SK-N-SH (cell line): ENCODE data around the gene RNF11. TPM values are rescaled to one million over a fixed set of nuclear protein-coding genes. Genes with fewer than 3 reads are reported as not detected.

Experiments
- CTCF ChIA-PET: fragments of 300-600, 350-600 bp; formaldehyde crosslinking; extraction: SDS; loops from one replicate; lab custom pipeline; 2021; lab: Yijun Ruan, JAX
- POLR2A ChIA-PET: fragments of 350-600 bp; sonication (Branson Sonifier 250); formaldehyde crosslinking; extraction: SDS; loops from one replicate; lab custom pipeline; 2020; ENCODE audit warnings: antibody characterized with exemption, inconsistent platforms; lab: Yijun Ruan, JAX
- DNase-seq: peaks from one replicate; pipeline ENCODE4 v3.0.0; 2012
- H2AFZ ChIP-seq: fragments of 200-600 bp; sonication (generic); 2 replicates; pipeline ENCODE4 v1.8.1; 2016; ENCODE audit warnings: antibody characterized with exemption, mild to moderate bottlenecking, low read depth
- H3F3A ChIP-seq: fragments of 200-600 bp; sonication (generic); replicated peaks from 2 replicates; pipeline ENCODE3; 2016; ENCODE audit warnings: antibody characterized with exemption, mild to moderate bottlenecking; ENCODE audit not compliant: insufficient read depth
- H3K27ac ChIP-seq, 2 experiments: fragments of 200-500 bp in 1 of 2; fragments of 200-600 bp in 1 of 2; sonication (Bioruptor generic) in 1 of 2; sonication (generic), shearing (Covaris generic) in 1 of 2; 2 replicates each; pipeline versions ENCODE4 v1.5.1 to v1.6.1; 2014 to 2016; ENCODE audit warnings: low read depth in 2 of 2, inconsistent platforms in 1 of 2, low read length in 1 of 2, mild to moderate bottlenecking in 1 of 2, mixed read lengths in 1 of 2
- H3K27me3 ChIP-seq: fragments of 200-600 bp; sonication (generic), shearing (Covaris generic); 2 replicates; pipeline ENCODE4 v1.6.1; 2016; ENCODE audit warnings: mixed run types; ENCODE audit not compliant: insufficient read depth
- H3K36me3 ChIP-seq, 2 experiments: fragments of 200-500 bp in 1 of 2; fragments of 200-600 bp in 1 of 2; sonication (Bioruptor generic) in 1 of 2; sonication (generic) in 1 of 2; replicated peaks in 1 of 2; 2 replicates each; pipeline versions ENCODE3 to v1.5.1; 2014 to 2016; ENCODE audit warnings: low read length in 1 of 2, mild to moderate bottlenecking in 1 of 2; ENCODE audit not compliant: insufficient read depth in 2 of 2, control insufficient read depth in 1 of 2
- H3K4me1 ChIP-seq, 2 experiments: fragments of 200-500 bp in 1 of 2; fragments of 200-600 bp in 1 of 2; sonication (Bioruptor generic) in 1 of 2; sonication (generic), shearing (Covaris generic) in 1 of 2; 2 replicates each; pipeline versions ENCODE4 v1.5.1 to v1.6.1; 2014 to 2016; ENCODE audit warnings: low read depth in 1 of 2, low read length in 1 of 2, mixed run types in 1 of 2; ENCODE audit not compliant: insufficient read depth in 2 of 2, control insufficient read depth in 1 of 2
- H3K4me2 ChIP-seq: fragments of 200-600 bp; sonication (generic), shearing (Covaris generic); 2 replicates; pipeline ENCODE4 v1.6.1; 2017; ENCODE audit warnings: mixed run types
- H3K4me3 ChIP-seq, 2 experiments: fragments of 200-500 bp in 1 of 2; fragments of 200-600 bp in 1 of 2; sonication (Bioruptor generic) in 1 of 2; sonication (generic), shearing (Covaris generic) in 1 of 2; 2 replicates each; pipeline versions ENCODE4 v1.5.1 to v1.8.1; 2014 to 2016; ENCODE audit warnings: low read depth in 2 of 2, inconsistent platforms in 1 of 2, low read length in 1 of 2, mild to moderate bottlenecking in 1 of 2, mixed read lengths in 1 of 2, moderate library complexity in 1 of 2
- H3K79me2 ChIP-seq: fragments of 200-600 bp; sonication (generic); 2 replicates; pipeline ENCODE4 v1.8.1; 2017; ENCODE audit warnings: mild to moderate bottlenecking; ENCODE audit not compliant: insufficient read depth
- H3K9ac ChIP-seq: fragments of 200-600 bp; sonication (generic); 2 replicates; pipeline ENCODE4 v1.6.1; 2017; ENCODE audit warnings: mixed run types
- H3K9me2 ChIP-seq: fragments of 200-600 bp; sonication (generic); 2 replicates; pipeline ENCODE4 v1.6.1; 2017; ENCODE audit warnings: mixed run types
- H3K9me3 ChIP-seq: fragments of 200-600 bp; sonication (generic); 2 replicates; pipeline ENCODE4 v1.6.1; 2017; ENCODE audit warnings: mixed run types, mild to moderate bottlenecking, moderate library complexity
- H4K20me1 ChIP-seq: fragments of 200-600 bp; sonication (generic); 2 replicates; pipeline ENCODE4 v1.6.1; 2017; ENCODE audit warnings: mild to moderate bottlenecking, mixed run types; ENCODE audit not compliant: insufficient read depth
- CHD2 ChIP-seq: fragments of 150-350 bp; IDR thresholded peaks from 2 replicates; pipeline ENCODE4 v1.6.1; 2018; ENCODE audit warnings: low read length; ENCODE audit not compliant: partially characterized antibody
- EP300 ChIP-seq, 2 experiments: IDR thresholded peaks; 2 replicates each; pipeline versions ENCODE4 v1.4.0 to v1.6.1; 2012; ENCODE audit warnings: borderline replicate concordance in 1 of 2, low read depth in 1 of 2, low read length in 1 of 2
- EZH2phosphoT487 ChIP-seq: fragments of 200-600 bp; sonication (generic); IDR thresholded peaks from 2 replicates; pipeline ENCODE4 v1.6.1; 2017; ENCODE audit warnings: low read depth, mixed run types, mild to moderate bottlenecking, antibody characterized with exemption, moderate library complexity, borderline replicate concordance
- FOSL2 ChIP-seq: IDR thresholded peaks from 2 replicates; pipeline ENCODE4 v1.4.0; 2012; ENCODE audit warnings: low read depth, mild to moderate bottlenecking, moderate library complexity, borderline replicate concordance
- FOXM1 ChIP-seq: IDR thresholded peaks from 2 replicates; pipeline ENCODE4 v1.4.0; 2012; ENCODE audit warnings: low read depth, mild to moderate bottlenecking
- GATA2 ChIP-seq: sonication (generic); formaldehyde crosslinking; IDR thresholded peaks from 2 replicates; pipeline ENCODE4 v1.5.0; 2020; ENCODE audit warnings: mild to moderate bottlenecking, missing genetic modification reagents
- JUND ChIP-seq: IDR thresholded peaks from 2 replicates; pipeline ENCODE4 v1.4.0; 2012
- MEF2A ChIP-seq: IDR thresholded peaks from 2 replicates; pipeline ENCODE4 v1.4.0; 2012; ENCODE audit warnings: low read depth, borderline replicate concordance
- MXI1 ChIP-seq: IDR thresholded peaks from 2 replicates; pipeline ENCODE4 v1.6.1; 2012; ENCODE audit warnings: mild to moderate bottlenecking, low read depth, low read length, improper control_type of control experiment
- REST ChIP-seq: IDR thresholded peaks from 2 replicates; pipeline ENCODE4 v1.6.1; 2012; ENCODE audit warnings: mild to moderate bottlenecking, low read depth, low read length, moderate library complexity
- RXRA ChIP-seq: IDR thresholded peaks from 2 replicates; pipeline ENCODE4 v1.4.0; 2012; ENCODE audit warnings: low read depth, mild to moderate bottlenecking, borderline replicate concordance
- SIN3A ChIP-seq: IDR thresholded peaks from 2 replicates; pipeline ENCODE4 v1.6.1; 2012; ENCODE audit warnings: low read depth, mild to moderate bottlenecking, low read length, moderate library complexity, borderline replicate concordance
- SMC3 ChIP-seq: IDR thresholded peaks from 2 replicates; pipeline ENCODE4 v1.6.1; 2012; ENCODE audit warnings: low read depth, low read length, improper control_type of control experiment
- TAF1 ChIP-seq: IDR thresholded peaks from 2 replicates; pipeline ENCODE4 v1.6.1; 2012; ENCODE audit warnings: low read depth, mild to moderate bottlenecking, low read length, moderate library complexity, borderline replicate concordance
- YY1 ChIP-seq: IDR thresholded peaks from 2 replicates; pipeline ENCODE4 v1.4.0; 2012; ENCODE audit warnings: low read depth, mild to moderate bottlenecking
- WGBS: methylation state at CpG from one replicate; pipeline ENCODE4 v1.1.6; 2017; ENCODE audit warnings: low lambda C conversion rate; 5-methylcytosine and 5-hydroxymethylcytosine counted together
- polyA plus RNA-seq, 3 experiments: library from polyadenylated mRNA; depleted of rRNA; stranded (reverse); fragments of >200 nt; gene quantifications; 2 replicates each; pipeline ENCODE4 v1.2.3, GENCODE V29; 2012
- TF ChIP-seq, protein P1 (sequence below): fragments of 200-600 bp; sonication (generic); IDR thresholded peaks from 2 replicates; pipeline ENCODE4 v1.6.1; 2017; ENCODE audit warnings: antibody characterized with exemption, mild to moderate bottlenecking, moderate library complexity
- TF ChIP-seq, protein P2 (sequence below): fragments of 150-350 bp; IDR thresholded peaks from 2 replicates; pipeline ENCODE4 v1.6.1; 2016; ENCODE audit warnings: mild to moderate bottlenecking, low read depth, low read length
- TF ChIP-seq, protein P3 (sequence below): fragments of 150-350 bp; IDR thresholded peaks from 2 replicates; pipeline ENCODE4 v1.6.1; 2017; ENCODE audit warnings: antibody characterized with exemption, low read length, low read depth, borderline replicate concordance
- TF ChIP-seq, protein P4 (sequence below): IDR thresholded peaks from 2 replicates; pipeline ENCODE4; 2012
- TF ChIP-seq, protein P5 (sequence below): IDR thresholded peaks from 2 replicates; pipeline ENCODE4 v1.4.0; 2012; ENCODE audit warnings: low read depth, borderline replicate concordance

Gene RNF11
- polyA plus RNA-seq, 1 of the 3 experiments (the other 2 are of a cell fraction), result 62.5 TPM

DNA sequence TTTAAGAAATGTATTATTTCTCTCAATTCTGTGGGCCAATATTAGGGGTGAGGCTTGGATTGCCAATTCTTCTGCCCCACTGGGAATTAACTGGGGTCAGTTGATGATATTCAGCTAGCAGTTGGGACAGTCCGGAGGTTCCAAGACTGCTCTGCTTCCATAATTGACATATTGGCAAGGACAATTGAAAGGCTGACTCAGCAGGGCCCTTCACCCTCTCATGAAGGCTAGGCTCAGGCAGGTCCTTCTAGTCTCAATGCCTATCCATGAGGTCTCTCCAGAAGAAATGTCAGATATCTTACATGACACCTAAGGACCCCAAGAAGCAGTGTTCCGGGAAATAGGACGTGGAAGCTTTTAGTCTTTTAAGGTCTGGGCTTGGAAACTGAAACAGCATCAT, 13.3 kb upstream of the RNF11 start:
- Histone ChIP-seq H3K27ac (no peak overlapping the region), H3K4me2 (no peak overlapping the region), H3K27me3 (no peaks in the 10 kb centered on the region), H3K9me2 (no peaks in the 10 kb centered on the region), H3K9me3 (no peaks in the 10 kb centered on the region), H2AFZ (no peak overlapping the region), H3K36me3 (no peaks in the 10 kb centered on the region), H3K4me1 (no peaks in the 10 kb centered on the region), H3F3A (peaks cover 3% of the 10 kb centered on the region), H3K9ac (no peak overlapping the region), H3K79me2 (no peaks in the 10 kb centered on the region), H3K4me3 (no peak overlapping the region), H4K20me1 (no peaks in the 10 kb centered on the region)
- 90% methylated on average over 3 of the region's 3 CpGs for WGBS
- ChIA-PET POLR2A (no interaction called here), CTCF (interaction anchor here (1.6 to 1.7 kb wide), 2 partner anchors 13 to 34 kb away, joined by 3 to 4 read pairs; partner anchors contain the start of gene RNF11)
- TF ChIP-seq EP300 (IDR thresholded peaks at IDR 0.05; ENCODE audit: borderline replicate concordance in 1 of 2, low read depth in 1 of 2, low read length in 1 of 2) (no peak), MEF2A (no peak), CHD2 (no peak), JUND (no peak), TAF1 (no peak), MXI1 (no peak), RXRA (no peak), REST (no peak), FOSL2 (no peak), SIN3A (no peak), SMC3 (no peak), FOXM1 (no peak), YY1 (no peak), EZH2phosphoT487 (no peak), GATA2 (CRISPR knock-in tag) (no peak)
- TF ChIP-seq, protein P1, sequence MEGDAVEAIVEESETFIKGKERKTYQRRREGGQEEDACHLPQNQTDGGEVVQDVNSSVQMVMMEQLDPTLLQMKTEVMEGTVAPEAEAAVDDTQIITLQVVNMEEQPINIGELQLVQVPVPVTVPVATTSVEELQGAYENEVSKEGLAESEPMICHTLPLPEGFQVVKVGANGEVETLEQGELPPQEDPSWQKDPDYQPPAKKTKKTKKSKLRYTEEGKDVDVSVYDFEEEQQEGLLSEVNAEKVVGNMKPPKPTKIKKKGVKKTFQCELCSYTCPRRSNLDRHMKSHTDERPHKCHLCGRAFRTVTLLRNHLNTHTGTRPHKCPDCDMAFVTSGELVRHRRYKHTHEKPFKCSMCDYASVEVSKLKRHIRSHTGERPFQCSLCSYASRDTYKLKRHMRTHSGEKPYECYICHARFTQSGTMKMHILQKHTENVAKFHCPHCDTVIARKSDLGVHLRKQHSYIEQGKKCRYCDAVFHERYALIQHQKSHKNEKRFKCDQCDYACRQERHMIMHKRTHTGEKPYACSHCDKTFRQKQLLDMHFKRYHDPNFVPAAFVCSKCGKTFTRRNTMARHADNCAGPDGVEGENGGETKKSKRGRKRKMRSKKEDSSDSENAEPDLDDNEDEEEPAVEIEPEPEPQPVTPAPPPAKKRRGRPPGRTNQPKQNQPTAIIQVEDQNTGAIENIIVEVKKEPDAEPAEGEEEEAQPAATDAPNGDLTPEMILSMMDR, result no peak
- TF ChIP-seq, protein P2, sequence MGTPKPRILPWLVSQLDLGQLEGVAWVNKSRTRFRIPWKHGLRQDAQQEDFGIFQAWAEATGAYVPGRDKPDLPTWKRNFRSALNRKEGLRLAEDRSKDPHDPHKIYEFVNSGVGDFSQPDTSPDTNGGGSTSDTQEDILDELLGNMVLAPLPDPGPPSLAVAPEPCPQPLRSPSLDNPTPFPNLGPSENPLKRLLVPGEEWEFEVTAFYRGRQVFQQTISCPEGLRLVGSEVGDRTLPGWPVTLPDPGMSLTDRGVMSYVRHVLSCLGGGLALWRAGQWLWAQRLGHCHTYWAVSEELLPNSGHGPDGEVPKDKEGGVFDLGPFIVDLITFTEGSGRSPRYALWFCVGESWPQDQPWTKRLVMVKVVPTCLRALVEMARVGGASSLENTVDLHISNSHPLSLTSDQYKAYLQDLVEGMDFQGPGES, result no peak
- TF ChIP-seq, protein P3, sequence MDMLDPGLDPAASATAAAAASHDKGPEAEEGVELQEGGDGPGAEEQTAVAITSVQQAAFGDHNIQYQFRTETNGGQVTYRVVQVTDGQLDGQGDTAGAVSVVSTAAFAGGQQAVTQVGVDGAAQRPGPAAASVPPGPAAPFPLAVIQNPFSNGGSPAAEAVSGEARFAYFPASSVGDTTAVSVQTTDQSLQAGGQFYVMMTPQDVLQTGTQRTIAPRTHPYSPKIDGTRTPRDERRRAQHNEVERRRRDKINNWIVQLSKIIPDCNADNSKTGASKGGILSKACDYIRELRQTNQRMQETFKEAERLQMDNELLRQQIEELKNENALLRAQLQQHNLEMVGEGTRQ, result no peak
- TF ChIP-seq, protein P4, sequence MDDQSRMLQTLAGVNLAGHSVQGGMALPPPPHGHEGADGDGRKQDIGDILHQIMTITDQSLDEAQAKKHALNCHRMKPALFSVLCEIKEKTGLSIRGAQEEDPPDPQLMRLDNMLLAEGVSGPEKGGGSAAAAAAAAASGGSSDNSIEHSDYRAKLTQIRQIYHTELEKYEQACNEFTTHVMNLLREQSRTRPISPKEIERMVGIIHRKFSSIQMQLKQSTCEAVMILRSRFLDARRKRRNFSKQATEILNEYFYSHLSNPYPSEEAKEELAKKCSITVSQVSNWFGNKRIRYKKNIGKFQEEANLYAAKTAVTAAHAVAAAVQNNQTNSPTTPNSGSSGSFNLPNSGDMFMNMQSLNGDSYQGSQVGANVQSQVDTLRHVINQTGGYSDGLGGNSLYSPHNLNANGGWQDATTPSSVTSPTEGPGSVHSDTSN, result no peak
- TF ChIP-seq, protein P5, sequence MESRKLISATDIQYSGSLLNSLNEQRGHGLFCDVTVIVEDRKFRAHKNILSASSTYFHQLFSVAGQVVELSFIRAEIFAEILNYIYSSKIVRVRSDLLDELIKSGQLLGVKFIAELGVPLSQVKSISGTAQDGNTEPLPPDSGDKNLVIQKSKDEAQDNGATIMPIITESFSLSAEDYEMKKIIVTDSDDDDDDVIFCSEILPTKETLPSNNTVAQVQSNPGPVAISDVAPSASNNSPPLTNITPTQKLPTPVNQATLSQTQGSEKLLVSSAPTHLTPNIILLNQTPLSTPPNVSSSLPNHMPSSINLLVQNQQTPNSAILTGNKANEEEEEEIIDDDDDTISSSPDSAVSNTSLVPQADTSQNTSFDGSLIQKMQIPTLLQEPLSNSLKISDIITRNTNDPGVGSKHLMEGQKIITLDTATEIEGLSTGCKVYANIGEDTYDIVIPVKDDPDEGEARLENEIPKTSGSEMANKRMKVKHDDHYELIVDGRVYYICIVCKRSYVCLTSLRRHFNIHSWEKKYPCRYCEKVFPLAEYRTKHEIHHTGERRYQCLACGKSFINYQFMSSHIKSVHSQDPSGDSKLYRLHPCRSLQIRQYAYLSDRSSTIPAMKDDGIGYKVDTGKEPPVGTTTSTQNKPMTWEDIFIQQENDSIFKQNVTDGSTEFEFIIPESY, result no peak
- DNase-seq, result no peak
